Measurements from ENCODE around the gene KLF3. TPM values are rescaled to one million over a fixed set of nuclear protein-coding genes. Genes with fewer than 3 reads are reported as not detected.
A peak's percentile ranks its signal among the peaks of the same experiment; 100 is the strongest.

The KLF3 gene
- total RNA-seq, 4 donors from 2014 or later = 30.8 to 50.4 (median 40.4) TPM

- peak overlapping the region in 3 of 4 donors; percentile 10 to 47 (median 34) for H3K27ac ChIP-seq (replicated peaks in 1 of 4)
- TF ChIP-seq EP300 (IDR thresholded peaks at IDR 0.05) (no peak), POLR2AphosphoS5 (IDR thresholded peaks at IDR 0.05) (no peak), POLR2A (IDR thresholded peaks at IDR 0.05; ENCODE audit: low read depth) (no peak), CTCF (IDR thresholded peaks at IDR 0.05) (no peak)
- intact Hi-C loops (cut with DNase I) = no loop called here
- H3K36me3 ChIP-seq = peaks cover 5 to 72% (median 47%) of the 10 kb centered on the region in 4 donors
- no peaks in the 10 kb centered on the region for H3K9me3 ChIP-seq
- peaks cover 25 to 50% (median 41%) of the 10 kb centered on the region in 4 donors for H3K4me1 ChIP-seq
- H3K27me3 ChIP-seq = no peaks in the 10 kb centered on the region
- no peak overlapping the region for H3K4me3 ChIP-seq
- DNase-seq (ENCODE audit: extremely low spot score) = no peak
- 5% methylated on average over 2 of the region's 2 CpGs for WGBS
These were observed 32.7 kb downstream of the KLF3 start for GRCh38 chr4:38696697-38697096.

GRCh38 chr4:38698176-38698575 lies 34.2 kb downstream of the KLF3 start:
- Histone ChIP-seq H3K27me3 (no peaks in the 10 kb centered on the region), H3K27ac (replicated peaks in 1 of 4) (peak overlapping the region in 1 of 4 donors; percentile 34), H3K4me1 (peaks cover 15 to 54% (median 33%) of the 10 kb centered on the region in 4 donors), H3K36me3 (peaks cover 5 to 59% (median 43%) of the 10 kb centered on the region in 4 donors), H3K4me3 (no peak overlapping the region), H3K9me3 (no peaks in the 10 kb centered on the region)
- no peak for DNase-seq (ENCODE audit: extremely low spot score)
- TF ChIP-seq POLR2AphosphoS5 (IDR thresholded peaks at IDR 0.05) (no peak), CTCF (IDR thresholded peaks at IDR 0.05) (no peak), EP300 (IDR thresholded peaks at IDR 0.05) (no peak), POLR2A (IDR thresholded peaks at IDR 0.05; ENCODE audit: low read depth) (no peak)
- WGBS = 92% methylated on average over 1 of the region's 1 CpG
- intact Hi-C loops (cut with DNase I) = no loop called here

- peaks cover 5 to 50% (median 36%) of the 10 kb centered on the region in 4 donors for H3K36me3 ChIP-seq
These were observed 35.1 kb downstream of the KLF3 start for GRCh38 chr4:38699112-38699511.

GRCh38 chr4:38703635-38704034 lies 39.6 kb downstream of the KLF3 start:
- Histone ChIP-seq H3K27ac (replicated peaks in 1 of 4) (no peak overlapping the region), H3K36me3 (peaks cover 0 to 5% (median 2%) of the 10 kb centered on the region in 4 donors), H3K4me1 (peaks cover 0 to 19% (median 9%) of the 10 kb centered on the region in 4 donors), H3K9me3 (no peaks in the 10 kb centered on the region), H3K27me3 (no peaks in the 10 kb centered on the region), H3K4me3 (no peak overlapping the region)
- WGBS = 75% methylated on average over 4 of the region's 4 CpGs
- TF ChIP-seq POLR2AphosphoS5 (IDR thresholded peaks at IDR 0.05) (no peak), POLR2A (IDR thresholded peaks at IDR 0.05; ENCODE audit: low read depth) (no peak), EP300 (IDR thresholded peaks at IDR 0.05) (no peak), CTCF (IDR thresholded peaks at IDR 0.05) (no peak)
- intact Hi-C loops (cut with DNase I) = no loop called here
- no peak for DNase-seq (ENCODE audit: extremely low spot score)

More at GRCh38 chr4:38699112-38699511, 35.1 kb downstream of the KLF3 start:
- Histone ChIP-seq H3K9me3 (no peaks in the 10 kb centered on the region), H3K27ac (replicated peaks in 1 of 4) (no peak overlapping the region), H3K27me3 (no peaks in the 10 kb centered on the region), H3K4me3 (no peak overlapping the region), H3K4me1 (peaks cover 15 to 54% (median 37%) of the 10 kb centered on the region in 4 donors)
- 90% methylated on average over 2 of the region's 2 CpGs for WGBS
- TF ChIP-seq POLR2AphosphoS5 (IDR thresholded peaks at IDR 0.05) = no peak
- no peak for TF ChIP-seq EP300 (IDR thresholded peaks at IDR 0.05)
- TF ChIP-seq CTCF (IDR thresholded peaks at IDR 0.05) = no peak
- TF ChIP-seq POLR2A (IDR thresholded peaks at IDR 0.05; ENCODE audit: low read depth) = no peak
- intact Hi-C loops (cut with DNase I) = no loop called here
- DNase-seq (ENCODE audit: extremely low spot score) = no peak

- H3K36me3 ChIP-seq = no peaks in the 10 kb centered on the region
- TF ChIP-seq EP300 (IDR thresholded peaks at IDR 0.05) = no peak
- H3K27me3 ChIP-seq = no peaks in the 10 kb centered on the region
- H3K4me1 ChIP-seq = peaks cover 0 to 19% (median 9%) of the 10 kb centered on the region in 4 donors
- DNase-seq (ENCODE audit: extremely low spot score) = peak; percentile 21
- H3K9me3 ChIP-seq = no peaks in the 10 kb centered on the region
- intact Hi-C loops (cut with DNase I) = no loop called here
- WGBS = 67% methylated on average over 3 of the region's 3 CpGs
- no peak overlapping the region for H3K4me3 ChIP-seq
- no peak overlapping the region for H3K27ac ChIP-seq (replicated peaks in 1 of 4)
These were observed 40.7 kb downstream of the KLF3 start for GRCh38 chr4:38704622-38705154.
